Caco-2 (cell line): ENCODE measurements around the gene FBXL7. TPM values are rescaled to one million over a fixed set of nuclear protein-coding genes. Genes with fewer than 3 reads are reported as not detected.

Experiments used
- BruUV-seq: library from RNA; stranded (reverse); fragments of 400-500 nt; replicated peaks from 2 replicates; lab custom pipeline; 2021; lab: Mats Ljungman, UMichigan
- CTCF ChIA-PET: fragments of 300-600 bp; sonication (Branson Sonifier 250); formaldehyde crosslinking; loops from one replicate; lab custom pipeline; 2022; ENCODE audit warnings: antibody characterized with exemption; lab: Charles Lee
- POLR2A ChIA-PET: fragments of 300-600 bp; sonication (Branson Sonifier 250); formaldehyde crosslinking; loops from one replicate; lab custom pipeline; 2022; ENCODE audit warnings: antibody characterized with exemption; lab: Charles Lee
- DNase-seq, 2 experiments: peaks; one replicate each; pipeline versions ENCODE4 v3.0.0 to v3.0.0-alpha.2; 2020 to 2022
- H3K27me3 ChIP-seq: replicated peaks from 2 replicates; pipeline ENCODE4 v1.6.0; 2011; ENCODE audit warnings: low read length; ENCODE audit not compliant: control insufficient read depth, insufficient read depth
- H3K36me3 ChIP-seq: 2 replicates; pipeline ENCODE4 v1.5.1; 2011; ENCODE audit warnings: low read length; ENCODE audit not compliant: control insufficient read depth, insufficient read depth
- H3K4me1 ChIP-seq: fragments of 250-450 bp; sonication (Bioruptor Pico); 2 replicates; pipeline ENCODE4 v1.5.1; 2020; ENCODE audit warnings: mild to moderate bottlenecking
- H3K4me3 ChIP-seq: 2 replicates; pipeline ENCODE4 v1.5.1; 2011; ENCODE audit warnings: low read depth, mild to moderate bottlenecking, control low read depth, low read length
- H3K9me3 ChIP-seq: fragments of 250-450 bp; sonication (Bioruptor Pico); 2 replicates; pipeline ENCODE4 v1.5.1; 2020; ENCODE audit warnings: mild to moderate bottlenecking, moderate library complexity
- H3K27ac Mint-ChIP-seq: one replicate; pipeline ENCODE4 v1.8.0; 2022; ENCODE audit warnings: mixed read lengths; ENCODE audit not compliant: unreplicated experiment
- H3K27me3 Mint-ChIP-seq: one replicate; pipeline ENCODE4 v1.8.0; 2022; ENCODE audit warnings: mixed read lengths; ENCODE audit not compliant: insufficient read depth, unreplicated experiment
- H3K36me3 Mint-ChIP-seq: one replicate; pipeline ENCODE4 v1.8.0; 2022; ENCODE audit warnings: mild to moderate bottlenecking, mixed read lengths; ENCODE audit not compliant: insufficient read depth, unreplicated experiment
- H3K4me1 Mint-ChIP-seq: one replicate; pipeline ENCODE4 v1.8.0; 2022; ENCODE audit warnings: low read depth, mixed read lengths; ENCODE audit not compliant: unreplicated experiment
- H3K4me3 Mint-ChIP-seq: one replicate; pipeline ENCODE4 v1.8.0; 2022; ENCODE audit warnings: mild to moderate bottlenecking, moderate library complexity, mixed read lengths; ENCODE audit not compliant: unreplicated experiment
- H3K9me3 Mint-ChIP-seq: one replicate; pipeline ENCODE4 v1.8.0; 2022; ENCODE audit warnings: mixed read lengths; ENCODE audit not compliant: unreplicated experiment
- CTCF ChIP-seq, 2 experiments: fragments of 200-600 bp in 1 of 2; IDR thresholded peaks; 1 replicate in 1 of 2; 2 replicates in 1 of 2; pipeline versions ENCODE4 v1.5.1 to v1.8.0; 2011 to 2022; ENCODE audit warnings: antibody characterized with exemption in 1 of 2, control low read depth in 1 of 2, inconsistent platforms in 1 of 2, low read depth in 1 of 2, low read length in 1 of 2, mild to moderate bottlenecking in 1 of 2, moderate library complexity in 1 of 2; ENCODE audit not compliant: insufficient read depth in 1 of 2, severe bottlenecking in 1 of 2, unreplicated experiment in 1 of 2
- intact Hi-C: fragments of 100-400 bp; cut with micrococcal nuclease; formaldehyde crosslinking; loops from one replicate; pipeline ENCODE4 v1.10.0; 2022; ENCODE audit not compliant: unreplicated experiment
- total RNA-seq: library from RNA; stranded (reverse); gene quantifications from 2 replicates; pipeline ENCODE4 v1.2.3, GENCODE V29; 2022

FBXL7 gene
- total RNA-seq, 1 experiment from 2014 or later: not detected

GRCh38 chr5:15577132-15577531 lies 77.2 kb downstream of the FBXL7 start:
- Histone ChIP-seq H3K9me3 (no peaks in the 10 kb centered on the region), H3K27me3 (no peaks in the 10 kb centered on the region), H3K4me3 (no peak overlapping the region), H3K36me3 (no peaks in the 10 kb centered on the region), H3K4me1 (no peaks in the 10 kb centered on the region)
- Mint-ChIP-seq H3K9me3 (peaks cover 3% of the 10 kb centered on the region), H3K4me1 (no peaks in the 10 kb centered on the region), H3K27ac (no peak overlapping the region), H3K36me3 (no peaks in the 10 kb centered on the region), H3K27me3 (no peaks in the 10 kb centered on the region), H3K4me3 (no peak overlapping the region)
- intact Hi-C loops: no loop called here
- TF ChIP-seq CTCF (IDR thresholded peaks at IDR 0.05; ENCODE audit: insufficient read depth in 1 of 2, low read depth in 1 of 2, low read length in 1 of 2, severe bottlenecking in 1 of 2, unreplicated experiment in 1 of 2): no peak
- no peak for DNase-seq
- no TSS peak for BruUV-seq
- POLR2A ChIA-PET: no interaction called here
- CTCF ChIA-PET: no interaction called here

DNA sequence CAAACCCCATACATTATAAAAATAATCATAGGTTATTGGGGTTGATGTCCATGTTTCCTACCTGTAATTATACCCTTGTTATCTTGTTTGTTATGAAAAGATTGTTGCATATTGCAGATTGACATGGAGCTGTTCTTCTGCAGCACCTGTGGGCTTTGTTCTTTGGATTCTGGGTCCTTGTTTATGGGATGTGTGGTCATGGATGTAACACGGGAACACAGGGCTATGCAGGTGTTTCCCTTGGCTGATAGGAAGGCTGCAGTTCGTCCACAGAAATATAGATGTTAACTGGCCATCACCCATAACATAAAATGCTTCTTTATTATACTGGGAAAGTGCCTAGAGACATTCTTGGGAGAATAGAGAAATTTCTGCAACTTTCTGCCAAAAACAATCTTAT lies 77.9 kb downstream of the FBXL7 start:
- H3K4me3 ChIP-seq: no peak overlapping the region
- DNase-seq: no peak
- CTCF ChIA-PET: no interaction called here
- H3K4me1 ChIP-seq: no peaks in the 10 kb centered on the region
- H3K36me3 ChIP-seq: no peaks in the 10 kb centered on the region
- Mint-ChIP-seq H3K9me3 (peaks cover 10% of the 10 kb centered on the region), H3K27ac (no peak overlapping the region), H3K4me1 (no peaks in the 10 kb centered on the region), H3K4me3 (no peak overlapping the region), H3K27me3 (no peaks in the 10 kb centered on the region), H3K36me3 (no peaks in the 10 kb centered on the region)
- intact Hi-C loops: no loop called here
- no TSS peak for BruUV-seq
- no peaks in the 10 kb centered on the region for H3K27me3 ChIP-seq
- POLR2A ChIA-PET: no interaction called here
- TF ChIP-seq CTCF (IDR thresholded peaks at IDR 0.05; ENCODE audit: insufficient read depth in 1 of 2, low read depth in 1 of 2, low read length in 1 of 2, severe bottlenecking in 1 of 2, unreplicated experiment in 1 of 2): no peak
- no peaks in the 10 kb centered on the region for H3K9me3 ChIP-seq

DNA sequence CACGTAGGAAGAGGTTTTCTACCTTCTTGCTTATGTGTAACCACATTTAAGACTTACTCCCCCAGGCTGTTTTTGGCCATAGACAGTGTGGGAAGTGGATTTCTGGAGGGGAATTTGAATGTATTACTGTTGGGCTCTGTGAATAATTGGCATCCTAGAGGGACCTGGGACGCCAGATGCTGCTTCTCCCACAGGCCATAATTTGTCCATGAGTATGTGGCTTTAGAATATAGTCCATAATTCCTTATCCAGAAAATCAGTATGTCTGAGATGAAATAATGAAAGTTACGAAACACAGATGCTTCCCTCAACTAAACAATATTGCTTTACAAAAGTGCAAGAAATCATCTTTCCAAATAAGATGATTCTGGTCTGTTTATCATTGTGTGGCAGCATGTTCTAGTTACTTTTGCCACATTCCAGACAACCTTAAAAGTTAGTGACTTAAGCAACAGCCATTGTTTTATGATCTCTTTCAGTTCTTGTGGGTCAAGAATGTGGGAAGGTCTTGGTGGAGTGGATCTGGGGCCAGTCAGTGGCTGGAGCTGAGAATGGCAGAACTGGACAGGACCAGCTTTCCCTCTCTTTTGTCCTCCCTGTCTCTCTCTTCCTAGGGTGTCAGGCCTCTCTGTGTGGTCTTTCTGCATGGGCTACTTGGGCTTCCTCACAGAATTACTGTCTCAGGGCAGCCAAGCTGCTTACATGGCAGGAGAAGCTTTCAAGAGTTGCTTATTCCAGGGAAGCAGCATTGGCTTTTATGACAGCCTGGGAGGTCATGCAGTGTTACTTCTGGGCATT lies 79.4 kb downstream of the FBXL7 start:
- H3K27me3 ChIP-seq: no peaks in the 10 kb centered on the region
- H3K27ac Mint-ChIP-seq: no peak overlapping the region
- no peaks in the 10 kb centered on the region for H3K36me3 Mint-ChIP-seq
- H3K4me3 Mint-ChIP-seq: no peak overlapping the region
- H3K4me1 Mint-ChIP-seq: no peaks in the 10 kb centered on the region
- no peaks in the 10 kb centered on the region for H3K9me3 ChIP-seq
- intact Hi-C loops: no loop called here
- H3K4me1 ChIP-seq: no peaks in the 10 kb centered on the region
- H3K9me3 Mint-ChIP-seq: peaks cover 25% of the 10 kb centered on the region
- H3K36me3 ChIP-seq: no peaks in the 10 kb centered on the region
- no peak overlapping the region for H3K4me3 ChIP-seq
- ChIA-PET POLR2A (no interaction called here), CTCF (no interaction called here)
- BruUV-seq: no TSS peak
- TF ChIP-seq CTCF (IDR thresholded peaks at IDR 0.05; ENCODE audit: insufficient read depth in 1 of 2, low read depth in 1 of 2, low read length in 1 of 2, severe bottlenecking in 1 of 2, unreplicated experiment in 1 of 2): no peak
- no peaks in the 10 kb centered on the region for H3K27me3 Mint-ChIP-seq
- no peak for DNase-seq
